TTC549 (cell line): ENCODE data around the gene SLC6A11.

Experiments used
- FAIRE-seq: peaks from 2 replicates; lab custom pipeline; 2012; peaks lifted over from hg19 to GRCh38; lab: Jason Lieb, UNC

Gene SLC6A11

GRCh38 chr3:10888518-10889090 is 72.6 kb downstream of the SLC6A11 start:
- FAIRE-seq: no peak

- FAIRE-seq: no peak
Measured at GRCh38 chr3:10889206-10889960, 73.4 kb downstream of the SLC6A11 start.

GRCh38 chr3:10890665-10891064 is 74.6 kb downstream of the SLC6A11 start:
- no peak for FAIRE-seq

DNA sequence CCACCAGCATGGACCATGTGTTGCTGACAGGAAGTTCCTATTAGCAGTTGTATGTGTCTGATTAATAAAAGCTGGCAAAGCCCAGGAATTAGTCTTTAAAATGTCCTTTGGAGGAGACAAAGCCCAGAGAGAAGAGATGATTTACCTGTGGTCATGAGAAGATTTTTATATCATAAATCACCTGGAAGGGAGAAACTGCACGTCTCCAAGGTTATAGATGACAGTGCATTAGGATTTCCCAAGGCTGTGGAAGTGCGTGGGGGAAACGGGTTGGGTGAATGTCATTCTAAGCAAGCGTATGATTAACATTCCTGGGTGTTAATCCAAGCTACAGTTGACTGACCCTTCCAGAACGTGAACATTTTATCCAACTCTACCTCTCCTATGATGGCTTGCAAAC is 76.6 kb downstream of the SLC6A11 start:
- FAIRE-seq: no peak

DNA sequence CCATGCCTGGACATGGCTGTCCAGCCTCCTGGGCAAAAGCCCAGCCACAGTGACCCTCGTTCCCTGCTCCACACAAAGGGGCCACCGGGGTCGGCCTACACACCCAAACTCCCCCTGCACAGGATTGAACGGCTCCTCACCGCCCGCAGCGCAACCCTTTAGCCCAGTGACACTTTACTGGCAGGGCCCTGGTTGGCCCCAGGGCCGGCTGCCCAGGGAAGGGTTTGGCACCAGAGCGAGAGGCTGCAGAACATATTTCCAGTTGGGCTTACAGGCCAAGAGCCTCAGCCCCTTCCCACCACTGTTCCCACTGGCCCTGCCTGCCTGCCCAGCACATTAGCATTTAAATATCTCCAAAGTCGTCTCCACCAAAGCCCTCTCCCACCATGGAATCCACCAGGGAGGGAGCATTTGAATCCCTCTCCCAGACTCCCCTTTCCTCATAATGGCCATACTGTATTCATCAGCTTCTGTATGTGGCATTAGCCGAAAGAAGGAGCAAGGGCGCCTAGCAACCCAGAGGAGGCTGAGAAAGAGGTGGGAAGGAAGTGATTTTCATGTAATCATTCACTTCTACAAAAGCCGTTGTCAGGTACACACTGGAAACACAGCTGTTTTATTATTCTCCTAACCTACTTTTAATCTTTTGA is 85.4 kb downstream of the SLC6A11 start:
- FAIRE-seq: no peak

GRCh38 chr3:10907262-10907661 is 91.2 kb downstream of the SLC6A11 start:
- FAIRE-seq: no peak

DNA sequence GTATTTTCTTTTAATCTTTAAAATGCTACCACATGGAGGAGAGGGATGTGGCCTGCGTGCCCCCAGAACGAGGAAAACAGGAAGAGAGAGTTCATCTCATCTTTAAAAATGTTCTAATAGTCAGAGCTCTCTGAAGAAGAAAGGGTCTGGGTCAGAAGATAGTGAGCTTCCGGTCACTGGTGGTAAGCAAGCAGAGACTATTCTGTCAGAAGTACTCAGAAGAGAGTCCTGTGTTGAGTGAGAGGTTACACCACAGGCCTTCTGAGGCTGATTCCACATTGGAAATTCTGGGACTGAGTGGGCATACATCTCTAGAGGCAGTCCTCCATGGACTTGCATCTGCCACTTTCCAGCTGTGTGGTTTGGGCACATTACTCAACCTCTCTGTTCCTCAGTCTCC is 94.3 kb downstream of the SLC6A11 start:
- FAIRE-seq: no peak

- FAIRE-seq: no peak
Measured at GRCh38 chr3:10911350-10912002, 95.4 kb downstream of the SLC6A11 start.

DNA sequence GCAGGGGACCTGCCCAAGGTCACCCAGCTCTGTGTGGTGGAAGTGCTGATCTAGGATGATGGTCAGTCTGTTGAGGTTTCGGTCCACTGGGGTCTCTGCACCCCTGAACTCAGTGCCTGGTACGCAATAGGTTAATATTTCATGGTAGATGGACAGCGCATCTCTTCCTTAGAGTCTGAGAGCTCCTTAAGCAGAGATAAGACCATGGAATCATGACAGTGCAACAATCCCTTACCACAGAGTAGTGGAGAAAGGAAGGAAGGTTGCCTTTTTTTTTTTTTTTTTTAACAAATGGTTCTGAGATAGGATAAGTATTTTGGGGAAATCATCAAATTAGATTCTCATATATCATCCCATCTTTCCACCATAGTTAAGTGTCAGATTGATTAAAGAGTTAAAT is 96.8 kb downstream of the SLC6A11 start:
- no peak for FAIRE-seq

DNA sequence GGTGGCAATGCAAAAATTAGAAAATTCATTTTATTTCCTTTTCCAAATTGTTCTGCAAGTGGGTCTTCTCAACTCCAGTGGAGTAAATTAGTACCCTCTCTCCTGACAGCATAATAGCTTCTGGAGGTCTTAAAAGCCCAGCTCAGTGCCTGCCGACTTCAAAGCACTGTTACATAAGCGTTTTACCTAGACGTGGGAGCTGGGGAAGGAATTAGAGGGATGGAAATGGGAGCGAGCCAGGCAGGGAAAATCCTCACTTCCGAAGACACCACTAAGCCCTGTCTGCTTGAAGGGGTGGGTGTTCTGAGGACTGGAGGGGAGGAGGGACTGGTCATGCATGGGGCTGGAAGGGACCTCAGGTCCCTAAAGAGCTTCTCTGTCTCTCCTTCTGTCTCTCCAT is 99.3 kb downstream of the SLC6A11 start:
- no peak for FAIRE-seq

- FAIRE-seq: no peak
Measured at GRCh38 chr3:10917176-10917575, 101.1 kb downstream of the SLC6A11 start.

DNA sequence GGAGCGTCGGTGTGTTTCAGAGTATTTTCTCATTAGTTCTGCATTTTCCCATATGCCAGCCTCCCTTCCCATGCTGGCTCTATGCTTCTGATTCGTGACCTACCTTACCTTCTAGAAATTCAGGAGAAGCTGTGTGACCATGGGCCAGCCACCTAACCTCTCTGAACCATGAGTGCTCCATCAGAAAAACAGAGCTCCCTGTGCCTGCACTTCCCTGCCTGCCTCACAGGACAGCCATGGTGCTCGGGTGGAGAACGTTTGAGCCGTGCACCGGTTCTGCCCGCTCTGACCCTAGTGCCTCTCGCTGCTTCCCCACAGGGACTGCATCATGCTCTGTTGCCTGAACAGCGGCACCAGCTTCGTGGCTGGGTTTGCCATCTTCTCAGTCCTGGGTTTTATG is 102.0 kb downstream of the SLC6A11 start:
- no peak for FAIRE-seq

DNA sequence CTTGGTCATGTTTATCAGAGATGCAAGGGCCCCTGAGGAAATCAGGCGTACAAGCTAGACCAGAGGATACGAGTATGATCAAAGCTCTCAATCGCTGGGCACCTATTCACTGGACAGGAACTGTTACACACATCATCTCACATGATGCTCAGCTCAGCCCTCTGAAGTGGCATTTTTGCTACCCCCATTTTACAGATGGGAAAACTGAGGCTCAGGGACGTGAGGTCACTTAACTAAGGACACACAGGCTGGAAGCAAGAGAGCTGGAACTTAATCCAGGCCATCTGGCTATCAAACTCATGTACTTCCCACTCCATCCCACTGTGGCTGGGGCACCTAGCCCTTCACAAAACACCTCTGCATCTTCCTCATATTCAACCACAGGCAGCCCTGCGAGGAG is 103.6 kb downstream of the SLC6A11 start:
- FAIRE-seq: no peak

DNA sequence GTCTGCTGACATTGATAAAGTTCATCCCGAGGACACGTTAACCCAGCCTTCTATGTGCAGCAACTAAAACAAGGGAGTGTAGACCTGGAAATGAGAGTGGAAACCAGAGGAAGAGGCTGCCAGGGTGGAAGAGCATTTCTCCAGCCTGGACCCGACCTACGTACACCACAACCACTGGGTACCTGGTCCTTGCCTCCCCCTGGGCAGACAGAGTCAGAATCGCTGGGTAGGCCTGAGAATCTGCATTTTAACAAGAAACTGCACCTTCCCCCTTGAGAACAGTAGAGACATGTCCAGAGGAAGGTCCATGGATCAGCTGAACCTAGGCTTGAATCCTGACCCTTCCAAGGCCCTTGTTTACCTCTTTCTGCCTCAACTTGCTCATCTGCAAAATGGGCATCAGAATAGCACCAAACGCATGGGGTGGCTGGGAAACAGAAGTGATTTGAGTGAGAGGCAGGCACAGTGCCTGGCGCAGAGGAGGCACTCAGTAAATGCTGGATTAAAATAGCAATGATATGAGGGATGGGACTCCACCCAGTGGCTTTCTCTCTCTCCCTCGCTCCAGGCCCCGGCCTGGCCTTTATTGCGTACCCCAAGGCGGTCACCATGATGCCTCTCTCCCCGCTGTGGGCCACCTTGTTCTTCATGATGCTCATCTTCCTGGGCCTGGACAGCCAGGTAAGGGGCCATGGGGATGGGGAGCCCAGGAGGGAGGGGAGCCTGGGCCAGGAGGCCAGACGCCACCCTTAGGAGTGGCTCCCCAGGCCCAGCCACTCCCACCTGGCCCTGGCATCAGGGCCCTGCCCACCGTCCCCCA is 109.6 kb downstream of the SLC6A11 start:
- FAIRE-seq: no peak

DNA sequence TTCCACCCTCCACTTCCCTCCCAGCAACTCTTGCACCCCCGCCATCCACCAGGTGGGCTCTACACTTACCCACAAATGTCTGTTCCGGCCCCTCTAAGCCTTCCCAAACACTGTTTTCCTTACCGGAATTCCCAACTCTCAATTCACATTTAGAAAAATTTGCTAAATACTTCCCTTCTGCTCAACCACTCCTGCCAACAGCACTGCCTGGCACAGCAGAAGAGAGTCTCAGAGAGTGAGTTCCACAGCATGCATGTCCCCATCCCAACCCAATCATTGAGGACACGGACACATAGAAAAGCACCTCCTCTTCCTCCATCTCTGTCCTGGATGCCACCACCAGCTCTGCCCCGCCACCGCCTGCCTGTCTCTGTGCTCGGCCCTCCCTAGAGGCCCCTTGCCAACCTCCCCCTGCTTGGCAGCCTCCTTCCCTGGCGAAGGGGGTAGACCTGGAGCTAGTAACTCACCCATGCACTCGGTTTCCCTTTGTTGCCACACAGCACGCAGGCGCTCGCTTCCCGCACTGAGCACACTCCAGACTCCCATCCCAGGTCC is 110.3 kb downstream of the SLC6A11 start:
- no peak for FAIRE-seq

- FAIRE-seq: no peak
Measured at GRCh38 chr3:10926811-10927521, 110.9 kb downstream of the SLC6A11 start.

DNA sequence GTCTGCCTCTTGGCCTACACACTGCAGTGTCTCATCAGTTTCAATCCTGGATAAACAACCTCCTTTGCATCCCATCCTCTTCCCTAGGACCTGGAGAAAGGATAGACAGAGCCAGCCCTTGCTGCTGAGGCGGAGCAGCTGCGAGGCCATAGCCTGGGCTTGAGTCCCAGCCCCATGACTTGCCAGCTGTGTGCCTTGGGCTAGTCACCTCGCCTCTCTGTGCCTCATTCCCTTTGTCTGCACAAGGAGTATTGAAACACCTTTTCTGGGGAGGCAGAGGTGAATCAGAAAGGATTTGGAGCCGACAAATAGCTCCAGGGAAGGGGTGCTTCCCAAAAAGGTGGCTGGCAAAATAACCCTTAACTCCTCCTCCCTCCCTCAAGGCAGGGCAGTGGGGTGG is 111.5 kb downstream of the SLC6A11 start:
- FAIRE-seq: no peak

- no peak for FAIRE-seq
Measured at GRCh38 chr3:10928407-10928960, 112.5 kb downstream of the SLC6A11 start.

DNA sequence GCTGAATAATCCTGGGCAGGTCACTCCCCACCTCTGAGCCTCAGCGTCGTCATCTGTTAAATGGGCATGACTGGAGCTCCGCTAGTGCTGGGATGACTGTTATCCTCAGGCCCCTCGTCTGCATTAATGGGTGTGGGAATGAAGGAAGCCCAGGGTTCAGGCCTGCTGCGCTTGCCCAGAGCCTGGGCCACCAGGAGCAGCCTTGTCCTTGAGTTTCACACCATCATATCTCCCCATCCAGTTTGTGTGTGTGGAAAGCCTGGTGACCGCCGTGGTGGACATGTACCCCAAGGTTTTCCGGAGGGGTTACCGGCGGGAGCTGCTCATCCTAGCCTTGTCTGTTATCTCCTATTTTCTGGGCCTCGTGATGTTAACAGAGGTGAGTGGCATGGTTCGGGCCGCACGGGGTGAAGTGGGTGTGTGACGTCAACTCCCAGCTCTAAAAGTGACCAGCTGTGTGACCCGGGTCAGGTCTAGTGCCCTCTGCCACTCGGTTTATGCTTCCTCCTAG is 113.0 kb downstream of the SLC6A11 start:
- FAIRE-seq: no peak

DNA sequence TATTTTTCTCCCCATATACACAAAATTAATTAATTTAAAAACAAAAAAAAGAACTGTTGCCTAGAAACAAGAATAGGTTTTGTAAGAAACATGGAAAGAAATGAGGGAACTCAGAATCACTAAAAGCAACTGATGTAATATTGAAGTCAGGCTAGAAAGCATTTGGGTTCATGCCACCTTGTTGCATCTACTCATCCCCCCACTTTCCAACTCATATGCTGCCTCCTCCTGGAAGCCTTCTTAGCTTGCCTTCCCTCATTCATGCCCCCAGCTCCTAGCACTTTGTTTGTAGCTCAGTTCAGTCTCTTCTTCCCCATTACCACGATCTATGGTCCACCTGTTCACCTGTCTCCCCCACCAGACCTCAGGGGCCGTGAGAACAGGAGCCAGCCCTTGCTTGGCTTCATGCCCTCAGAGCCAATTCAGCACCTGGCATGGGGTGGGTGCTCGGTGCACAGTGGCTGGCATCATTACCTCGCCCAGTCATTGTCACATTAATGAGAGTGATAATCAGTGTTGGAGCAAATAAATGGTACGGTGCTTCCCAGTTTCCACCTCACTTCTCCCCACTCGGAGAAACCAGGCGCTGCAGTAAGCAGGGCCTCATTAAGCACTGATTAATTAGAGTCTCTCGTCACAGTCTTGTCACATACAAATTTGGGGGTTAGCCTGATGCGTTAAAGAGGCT is 114.1 kb downstream of the SLC6A11 start:
- no peak for FAIRE-seq
